Kidney (tissue), 14 donors: ENCODE data around the gene SMARCC2. TPM values are rescaled to one million over a fixed set of nuclear protein-coding genes. Genes with fewer than 3 reads are reported as not detected.

ENCODE experiments used
- DNase-seq, 5 donors: peaks; one replicate each; pipeline ENCODE4 v3.0.0-alpha.2; 2013 to 2020
- FAIRE-seq: peaks from 2 replicates; lab custom pipeline; 2012; peaks lifted over from hg19 to GRCh38; lab: Jason Lieb, UNC
- H3K27ac ChIP-seq, 2 donors: one replicate each; pipeline ENCODE4 v1.7.0; 2013; ENCODE audit warnings: low read depth in 2 of 2, low read length in 2 of 2, inconsistent platforms in 1 of 2
- H3K27me3 ChIP-seq: one replicate; pipeline ENCODE4 v1.7.1; 2013; ENCODE audit warnings: low read length, inconsistent platforms; ENCODE audit not compliant: control insufficient read depth, insufficient read depth
- H3K36me3 ChIP-seq, 3 donors: one replicate each; pipeline versions ENCODE4 v1.7.0 to v1.7.1; 2013; ENCODE audit warnings: low read length in 3 of 3, control low read depth in 1 of 3, inconsistent platforms in 1 of 3; ENCODE audit not compliant: insufficient read depth in 3 of 3, control insufficient read depth in 2 of 3
- H3K4me1 ChIP-seq, 3 donors: one replicate each; pipeline versions ENCODE4 v1.7.0 to v1.7.1; 2013; ENCODE audit warnings: low read length in 3 of 3, inconsistent platforms in 1 of 3, low read depth in 1 of 3; ENCODE audit not compliant: control insufficient read depth in 2 of 3, insufficient read depth in 2 of 3
- H3K4me3 ChIP-seq, 3 donors: one replicate each; pipeline versions ENCODE4 v1.7.0 to v1.8.1; 2013; ENCODE audit warnings: low read length in 3 of 3, control low read depth in 1 of 3, inconsistent platforms in 1 of 3
- H3K9ac ChIP-seq, 3 donors: one replicate each; pipeline versions ENCODE4 v1.7.0 to v1.7.1; 2013; ENCODE audit warnings: low read length in 3 of 3, control low read depth in 1 of 3, inconsistent platforms in 1 of 3
- H3K9me3 ChIP-seq, 3 donors: one replicate each; pipeline versions ENCODE4 v1.7.0 to v1.7.1; 2013; ENCODE audit warnings: low read length in 3 of 3, control low read depth in 1 of 3, inconsistent platforms in 1 of 3; ENCODE audit not compliant: control insufficient read depth in 2 of 3, insufficient read depth in 1 of 3
- CTCF ChIP-seq: IDR thresholded peaks from 3 replicates; pipeline ENCODE4 v1.5.1; 2012; ENCODE audit warnings: mild to moderate bottlenecking, moderate library complexity, borderline replicate concordance; ENCODE audit not compliant: insufficient read depth; ENCODE audit errors: extremely low read depth
- intact Hi-C: fragments of 100-400 bp; cut with DNase I; formaldehyde crosslinking; loops from one replicate; pipeline ENCODE4 v1.11.1; 2022
- polyA plus RNA-seq: library from polyadenylated mRNA; stranded (reverse); fragments of 350-450 nt; fragmentation: Illumina TruSeq; extraction: RNeasy Lipid Tissue Mini Kit (QIAGEN cat#74804); gene quantifications from one replicate; pipeline ENCODE4 v1.2.3, GENCODE V29; 2014; ENCODE audit warnings: low read depth, low replicate concordance; ENCODE audit not compliant: insufficient read depth
- total RNA-seq: library from RNA; stranded (reverse); fragmentation: NEBNext Ultra II Directional; extraction: Animal tissue kit (Norgen Biotek cat#: 25700); gene quantifications from one replicate; pipeline ENCODE4 v1.2.1, GENCODE V29; 2021
- donor health status: control.
- donor health status: control.
- donor health status: control.
- donor health status: control.
- donor health status: control.
- donor health status: DM: yes; HTN: yes; CAD: no.
- donor health status: Normal renal cell carcinoma (clear cell type).

SMARCC2 gene
- total and polyA plus RNA-seq, 2 donors from 2014 or later, result 18.8 to 112 TPM

GRCh38 chr12:56153678-56154065, 35.6 kb downstream of the SMARCC2 start:
- H3K36me3 ChIP-seq, result peaks cover 0 to 2% (median 0%) of the 10 kb centered on the region in 3 donors
- H3K9me3 ChIP-seq, result no peaks in the 10 kb centered on the region
- no peak overlapping the region for H3K4me3 ChIP-seq
- no peak for TF ChIP-seq CTCF
- FAIRE-seq, result no peak
- peak in 2 of 5 donors; percentile 41 to 49 for DNase-seq
- no peak overlapping the region for H3K9ac ChIP-seq
- intact Hi-C loops, result no loop called here
- H3K27me3 ChIP-seq, result no peaks in the 10 kb centered on the region
- peaks cover 0 to 16% (median 10%) of the 10 kb centered on the region in 3 donors for H3K4me1 ChIP-seq
- no peak overlapping the region for H3K27ac ChIP-seq

DNA sequence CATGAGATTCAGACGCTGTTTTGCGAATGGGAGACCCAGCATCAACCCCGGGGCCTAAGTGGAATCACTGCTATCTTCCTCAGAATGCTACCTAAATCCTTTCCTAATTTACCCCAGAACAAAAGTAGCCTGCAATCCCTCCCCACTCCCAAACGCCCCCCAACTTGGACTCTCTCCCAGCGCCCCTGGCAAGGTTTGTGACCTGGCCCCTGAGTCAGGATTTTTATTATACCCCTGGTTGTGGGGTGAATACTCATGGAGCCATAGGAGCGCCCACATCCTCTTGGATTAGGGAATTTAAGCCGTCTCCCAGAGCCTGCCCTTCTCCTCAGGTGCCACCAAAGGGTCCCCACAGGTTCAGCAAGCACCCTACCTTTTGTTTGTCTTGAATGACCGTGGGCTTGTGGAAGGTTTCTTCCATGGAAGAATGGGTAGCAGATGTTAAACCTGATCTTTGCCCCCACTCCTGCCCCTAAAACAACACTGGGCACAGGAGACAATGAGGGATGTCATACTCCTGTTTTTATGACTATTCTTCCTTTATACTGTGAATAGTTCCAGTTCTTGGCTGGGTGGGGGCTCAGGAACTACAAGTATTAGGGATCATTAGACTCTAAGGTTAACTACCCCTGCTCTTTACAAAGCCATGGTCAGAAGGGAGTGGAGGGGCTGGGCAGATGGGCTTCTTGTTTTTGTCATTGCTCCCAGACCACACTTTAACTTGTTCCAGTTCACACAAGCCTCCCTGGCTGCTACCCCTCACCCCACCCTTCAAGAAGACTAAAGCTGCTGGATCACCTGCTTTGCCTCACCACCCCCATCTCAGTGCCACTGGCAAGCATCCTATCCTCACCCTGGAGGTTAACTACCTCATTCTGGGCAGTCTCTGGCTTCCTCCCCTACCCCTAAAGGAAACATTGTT, 36.3 kb downstream of the SMARCC2 start:
- intact Hi-C loops, result no loop called here
- H3K27ac ChIP-seq, result peak overlapping the region; percentile 24 to 91
- peaks cover 0 to 2% (median 0%) of the 10 kb centered on the region in 3 donors for H3K36me3 ChIP-seq
- H3K9me3 ChIP-seq, result no peaks in the 10 kb centered on the region
- H3K4me1 ChIP-seq, result peaks cover 0 to 16% (median 10%) of the 10 kb centered on the region in 3 donors
- H3K9ac ChIP-seq, result peak overlapping the region; percentile 68 to 93 (median 83)
- DNase-seq (peak in 2 of 5 donors; percentile 54 to 60), FAIRE-seq (no peak)
- TF ChIP-seq CTCF, result no peak
- no peaks in the 10 kb centered on the region for H3K27me3 ChIP-seq
- H3K4me3 ChIP-seq, result peak overlapping the region; percentile 80 to 92 (median 82)

DNA sequence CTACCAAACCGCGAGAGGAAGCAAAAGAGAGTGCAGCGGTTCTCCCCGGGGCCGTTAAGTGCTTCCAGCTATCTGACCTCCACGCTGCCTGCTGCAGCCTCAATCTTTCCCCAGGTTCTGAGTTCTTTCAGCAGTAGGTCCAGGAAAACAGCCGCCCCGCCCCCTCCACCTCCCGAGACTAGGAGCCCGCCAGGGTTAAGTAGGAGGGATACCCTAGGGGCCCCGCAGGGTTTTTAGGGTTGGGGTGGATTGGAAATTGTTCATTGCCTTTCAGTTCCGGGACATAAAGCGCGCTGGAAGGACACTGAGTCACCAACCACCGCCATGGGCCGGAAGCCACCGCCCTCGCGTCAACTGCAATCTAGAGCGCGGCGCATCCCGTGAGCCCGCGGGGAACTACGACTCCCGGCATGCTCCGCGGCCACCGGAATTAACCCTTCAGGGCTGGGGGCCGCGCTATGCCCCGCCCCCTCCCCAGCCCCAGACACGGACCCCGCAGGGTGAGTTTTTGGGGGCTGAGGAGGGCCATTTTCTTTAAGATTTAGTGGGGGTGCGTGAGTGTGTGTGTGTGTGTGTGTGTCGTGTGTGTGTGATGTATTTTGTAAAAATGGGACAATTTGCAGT, 37.0 kb downstream of the SMARCC2 start, which contains the start of gene MYL6B:
Gene MYL6B, plus strand, starts transcription at position 456 of the 624 bp plus-strand sequence. CDS start 1,332 bp downstream, outside the sequence.
- peak within 1 kb of the TSS; percentile 68 to 93 (median 83) for H3K9ac ChIP-seq
- TF ChIP-seq CTCF, result no peak
- no peaks in the 10 kb centered on the region for H3K27me3 ChIP-seq
- peak within 1 kb of the TSS; percentile 87 to 91 for H3K27ac ChIP-seq
- peak; percentile 92 to 98 (median 95) for DNase-seq
- FAIRE-seq, result no peak
- intact Hi-C loops, result no loop called here
- no peaks in the 10 kb centered on the region for H3K9me3 ChIP-seq
- peaks cover 0 to 2% (median 0%) of the 10 kb centered on the region in 3 donors for H3K36me3 ChIP-seq
- H3K4me3 ChIP-seq, result peak within 1 kb of the TSS; percentile 80 to 92 (median 82)
- H3K4me1 ChIP-seq, result peaks cover 0 to 16% (median 10%) of the 10 kb centered on the region in 3 donors
